Stomach (tissue), 9 donors: ENCODE results near the gene TEAD1. TPM values are rescaled to one million over a fixed set of nuclear protein-coding genes. Genes with fewer than 3 reads are reported as not detected.

Experiments
- DNase-seq, 2 donors: peaks; one replicate each; pipeline versions ENCODE4 v3.0.0 to v3.0.0-alpha.2; 2013 to 2019
- H3K27ac ChIP-seq, 5 donors: fragments of 200-600 bp in 4 of 5; sonication (generic) in 4 of 5; one replicate each; pipeline ENCODE4 v1.5.1; 2013 to 2019; ENCODE audit warnings: mild to moderate bottlenecking in 1 of 5, moderate library complexity in 1 of 5
- H3K27me3 ChIP-seq, 3 donors: fragments of 200-600 bp; sonication (generic); one replicate each; pipeline ENCODE4 v1.5.1; 2017 to 2019; ENCODE audit warnings: mixed run types in 1 of 3
- H3K36me3 ChIP-seq, 4 donors: fragments of 200-600 bp; sonication (generic); 1 replicate in 3 of 4; 2 replicates in 1 of 4; pipeline ENCODE4 v1.5.1; 2016 to 2019
- H3K4me1 ChIP-seq, 4 donors: fragments of 200-600 bp; sonication (generic); one replicate each; pipeline ENCODE4 v1.5.1; 2016 to 2019
- H3K4me3 ChIP-seq, 4 donors: fragments of 200-600 bp; sonication (generic) in 3 of 4; one replicate each; pipeline ENCODE4 v1.5.1; 2016 to 2019; ENCODE audit warnings: mild to moderate bottlenecking in 1 of 4
- H3K9me3 ChIP-seq, 4 donors: fragments of 200-600 bp; sonication (generic); one replicate each; pipeline ENCODE4 v1.5.1; 2016 to 2019
- CTCF ChIP-seq, 7 experiments: fragments of 450-650 bp in 4 of 7; fragments of 200-600 bp in 3 of 7; sonication (generic) in 3 of 7; IDR thresholded peaks; one replicate each; pipeline ENCODE4 v1.5.1; 2016 to 2019; ENCODE audit warnings: antibody characterized with exemption in 7 of 7, control low read depth in 2 of 7, mild to moderate bottlenecking in 1 of 7
- EP300 ChIP-seq: sonication (generic); formaldehyde crosslinking; IDR thresholded peaks from one replicate; pipeline ENCODE4 v1.6.1; 2017; ENCODE audit warnings: antibody characterized with exemption
- POLR2A ChIP-seq, 4 donors: fragments of 450-650 bp; IDR thresholded peaks; one replicate each; pipeline ENCODE4 v1.6.1; 2016; ENCODE audit warnings: antibody characterized with exemption in 4 of 4, control low read depth in 2 of 4, mild to moderate bottlenecking in 1 of 4, moderate library complexity in 1 of 4
- POLR2AphosphoS5 ChIP-seq, 3 donors: sonication (generic); formaldehyde crosslinking; IDR thresholded peaks; one replicate each; pipeline ENCODE4 v1.6.1; 2016; ENCODE audit warnings: antibody characterized with exemption in 3 of 3
- WGBS, 5 donors: extraction: QIAGEN DNeasy Blood & Tissue Kit in 3 of 5; methylation state at CpG; one replicate each; pipeline versions ENCODE4 v1.1.5 to v1.1.7; 2013 to 2018; 5-methylcytosine and 5-hydroxymethylcytosine counted together
- intact Hi-C: fragments of 100-400 bp; cut with DNase I; formaldehyde crosslinking; loops from one replicate; pipeline ENCODE4 v1.15.1; 2023; ENCODE audit warnings: low total_unique reads
- polyA plus RNA-seq, 3 donors: library from polyadenylated mRNA; stranded (reverse); fragments of 200-250 nt; gene quantifications; one replicate each; pipeline ENCODE4 v1.2.3, GENCODE V29; 2013
- total RNA-seq, 5 donors: library from RNA; depleted of rRNA; stranded (reverse); fragments of >200 nt; gene quantifications; one replicate each; pipeline versions ENCODE4 v1.1.0 to v1.2.3, GENCODE V29; 2014 to 2016
- donor health status: healthy with polysubstance abuse.
- donor health status: Bipolar disorder and iron deficiency.
- donor health status: healthy.

Gene TEAD1
- total and polyA plus RNA-seq, 8 donors, result 4.9 to 133 (median 65.2) TPM

GRCh38 chr11:12771875-12772274 lies 97.7 kb downstream of the TEAD1 start:
- no peak overlapping the region for H3K27ac ChIP-seq
- TF ChIP-seq CTCF (IDR thresholded peaks at IDR 0.05) (no peak), POLR2A (IDR thresholded peaks at IDR 0.05) (no peak), EP300 (no peak), POLR2AphosphoS5 (IDR thresholded peaks at IDR 0.05) (no peak)
- no peak for DNase-seq
- 62 to 82% (median 78%) methylated on average over 2 of the region's 2 CpGs for WGBS, 5 donors
- no peaks in the 10 kb centered on the region for H3K9me3 ChIP-seq
- H3K36me3 ChIP-seq, result peaks cover 0 to 2% (median 0%) of the 10 kb centered on the region in 4 donors
- H3K27me3 ChIP-seq, result no peaks in the 10 kb centered on the region
- intact Hi-C loops, result no loop called here
- H3K4me3 ChIP-seq, result no peak overlapping the region
- H3K4me1 ChIP-seq, result peaks cover 14 to 46% (median 17%) of the 10 kb centered on the region in 4 donors

- Histone ChIP-seq H3K27ac (no peak overlapping the region), H3K36me3 (no peaks in the 10 kb centered on the region), H3K4me1 (peaks cover 14 to 43% (median 17%) of the 10 kb centered on the region in 4 donors), H3K9me3 (no peaks in the 10 kb centered on the region), H3K4me3 (no peak overlapping the region), H3K27me3 (no peaks in the 10 kb centered on the region)
- WGBS, 5 donors, result 70 to 89% (median 79%) methylated on average over 1 of the region's 1 CpG
- no peak for TF ChIP-seq POLR2AphosphoS5 (IDR thresholded peaks at IDR 0.05)
- no peak for TF ChIP-seq EP300
- no peak for TF ChIP-seq CTCF (IDR thresholded peaks at IDR 0.05)
- no peak for TF ChIP-seq POLR2A (IDR thresholded peaks at IDR 0.05)
- no peak for DNase-seq
- intact Hi-C loops, result no loop called here
Observed at GRCh38 chr11:12772324-12772723, 98.1 kb downstream of the TEAD1 start.

GRCh38 chr11:12773591-12773990 lies 99.4 kb downstream of the TEAD1 start:
- H3K27me3 ChIP-seq, result no peaks in the 10 kb centered on the region
- 80 to 92% (median 85%) methylated on average over 2 of the region's 2 CpGs for WGBS, 5 donors

GRCh38 chr11:12775955-12776354 lies 101.7 kb downstream of the TEAD1 start:
- DNase-seq, result no peak
- Histone ChIP-seq H3K4me3 (no peak overlapping the region), H3K4me1 (peaks cover 0 to 19% (median 9%) of the 10 kb centered on the region in 4 donors), H3K27me3 (no peaks in the 10 kb centered on the region), H3K27ac (no peak overlapping the region), H3K9me3 (no peaks in the 10 kb centered on the region), H3K36me3 (no peaks in the 10 kb centered on the region)
- intact Hi-C loops, result no loop called here
- WGBS, 5 donors, result 90 to 95% (median 94%) methylated on average over 10 of the region's 10 CpGs
- TF ChIP-seq POLR2AphosphoS5 (IDR thresholded peaks at IDR 0.05) (no peak), POLR2A (IDR thresholded peaks at IDR 0.05) (no peak)

More at GRCh38 chr11:12773591-12773990, 99.4 kb downstream of the TEAD1 start:
- Histone ChIP-seq H3K4me1 (peaks cover 14 to 42% (median 18%) of the 10 kb centered on the region in 4 donors), H3K4me3 (no peak overlapping the region), H3K27ac (no peak overlapping the region), H3K36me3 (no peaks in the 10 kb centered on the region), H3K9me3 (no peaks in the 10 kb centered on the region)
- TF ChIP-seq CTCF (IDR thresholded peaks at IDR 0.05) (no peak), EP300 (no peak), POLR2AphosphoS5 (IDR thresholded peaks at IDR 0.05) (no peak), POLR2A (IDR thresholded peaks at IDR 0.05) (no peak)
- no peak for DNase-seq
- intact Hi-C loops, result no loop called here

GRCh38 chr11:12777208-12777874 lies 103.1 kb downstream of the TEAD1 start:
- H3K9me3 ChIP-seq, result no peaks in the 10 kb centered on the region
- no peak overlapping the region for H3K27ac ChIP-seq
- intact Hi-C loops, result no loop called here
- no peak for DNase-seq
- peaks cover 0 to 18% (median 6%) of the 10 kb centered on the region in 4 donors for H3K4me1 ChIP-seq
- no peak for TF ChIP-seq POLR2AphosphoS5 (IDR thresholded peaks at IDR 0.05)
- H3K4me3 ChIP-seq, result no peak overlapping the region
- WGBS, 5 donors, result 75 to 87% (median 79%) methylated on average over 5 of the region's 5 CpGs
- H3K27me3 ChIP-seq, result no peaks in the 10 kb centered on the region
- no peaks in the 10 kb centered on the region for H3K36me3 ChIP-seq
